Spleen (tissue), 11 donors: Measurements from ENCODE around the gene SETD1A. TPM values are rescaled to one million over a fixed set of nuclear protein-coding genes. Genes with fewer than 3 reads are reported as not detected.

ENCODE experiments used
- DNase-seq: peaks from one replicate; pipeline ENCODE4 v3.0.0-alpha.2; 2020
- H3K27ac ChIP-seq, 8 donors: fragments of 200-600 bp; sonication (generic) in 7 of 8; 1 replicate in 4 of 8; 2 replicates in 4 of 8; pipeline versions ENCODE4 v1.5.0 to v1.8.0; 2016 to 2021; ENCODE audit warnings: inconsistent platforms in 4 of 8, mild to moderate bottlenecking in 4 of 8, moderate library complexity in 1 of 8
- H3K27me3 ChIP-seq, 7 donors: fragments of 200-600 bp; sonication (generic) in 6 of 7; replicated peaks in 1 of 7; 1 replicate in 4 of 7; 2 replicates in 3 of 7; pipeline versions ENCODE4 v1.5.0 to v1.8.0; 2016 to 2021; ENCODE audit warnings: inconsistent platforms in 3 of 7, mild to moderate bottlenecking in 1 of 7
- H3K36me3 ChIP-seq, 6 donors: fragments of 200-600 bp; sonication (generic) in 5 of 6; 1 replicate in 4 of 6; 2 replicates in 2 of 6; pipeline versions ENCODE4 v1.5.0 to v1.8.0; 2016 to 2021; ENCODE audit warnings: inconsistent platforms in 2 of 6
- H3K4me1 ChIP-seq, 6 donors: fragments of 200-600 bp; sonication (generic) in 5 of 6; 1 replicate in 3 of 6; 2 replicates in 3 of 6; pipeline versions ENCODE4 v1.5.0 to v1.8.0; 2016 to 2021; ENCODE audit warnings: inconsistent platforms in 3 of 6
- H3K4me3 ChIP-seq, 8 donors: fragments of 200-600 bp; sonication (generic) in 7 of 8; 1 replicate in 4 of 8; 2 replicates in 4 of 8; pipeline versions ENCODE4 v1.5.0 to v1.8.0; 2016 to 2021; ENCODE audit warnings: inconsistent platforms in 4 of 8, mild to moderate bottlenecking in 4 of 8, moderate library complexity in 2 of 8
- H3K9me3 ChIP-seq, 8 donors: fragments of 200-600 bp; sonication (generic) in 7 of 8; 1 replicate in 4 of 8; 2 replicates in 4 of 8; pipeline versions ENCODE4 v1.5.0 to v1.8.0; 2016 to 2021; ENCODE audit warnings: inconsistent platforms in 4 of 8
- CTCF ChIP-seq, 11 experiments: fragments of 200-600 bp in 7 of 11; fragments of 450-650 bp in 4 of 11; sonication (generic) in 4 of 11; IDR thresholded peaks in 8 of 11; conservative IDR thresholded peaks in 3 of 11; 1 replicate in 7 of 11; 2 replicates in 4 of 11; pipeline versions ENCODE4 v1.4.0 to v1.8.0; 2016 to 2021; ENCODE audit warnings: antibody characterized with exemption in 11 of 11, inconsistent platforms in 4 of 11, mild to moderate bottlenecking in 1 of 11
- POLR2A ChIP-seq, 3 donors: fragments of 450-650 bp; IDR thresholded peaks; one replicate each; pipeline ENCODE4 v1.5.1; 2017; ENCODE audit warnings: antibody characterized with exemption in 3 of 3, mild to moderate bottlenecking in 1 of 3
- POLR2AphosphoS5 ChIP-seq, 3 donors: sonication (generic); formaldehyde crosslinking; IDR thresholded peaks; one replicate each; pipeline ENCODE4 v1.5.1; 2017; ENCODE audit warnings: antibody characterized with exemption in 3 of 3
- WGBS, 5 donors: extraction: QIAGEN DNeasy Blood & Tissue Kit in 3 of 5; methylation state at CpG; one replicate each; pipeline versions ENCODE4 v1.1.5 to v1.1.7; 2013 to 2018; 5-methylcytosine and 5-hydroxymethylcytosine counted together
- intact Hi-C: fragments of 100-400 bp; cut with DNase I; formaldehyde crosslinking; loops from one replicate; pipeline ENCODE4 v1.15.0; 2023; ENCODE audit warnings: low total_unique reads
- polyA plus RNA-seq, 3 donors: library from polyadenylated mRNA; stranded (reverse); fragments of 200-250 nt; gene quantifications; one replicate each; pipeline ENCODE4 v1.2.1, GENCODE V29; 2013
- total RNA-seq, 7 donors: library from RNA; depleted of rRNA in 3 of 7; stranded (reverse); fragments of >200 nt in 3 of 7; fragmentation: NEBNext Ultra II Directional in 4 of 7; extraction: Animal tissue kit (Norgen Biotek cat#: 25700) in 4 of 7; gene quantifications; one replicate each; pipeline versions ENCODE4 v1.1.0 to v1.2.1, GENCODE V29; 2016 to 2021
- donor health status: healthy with polysubstance abuse.
- donor health status: DM: no; HTN: no; CAD: no; lungs with moderate emphysema.
- donor health status: DM: no; HTN: no; CAD: no.
- donor health status: Bipolar disorder and iron deficiency.
- donor health status: healthy.
- donor health status: DM: no; HTN: no; CAD: no.
- donor health status: DM: yes; HTN: yes; CAD: no.

The SETD1A gene
- total and polyA plus RNA-seq, 10 donors: 4.8 to 24.9 (median 14.7) TPM

GRCh38 chr16:30997725-30998711 lies 40.5 kb downstream of the SETD1A start:
- no peak for TF ChIP-seq POLR2A (IDR thresholded peaks at IDR 0.05)
- TF ChIP-seq POLR2AphosphoS5 (IDR thresholded peaks at IDR 0.05): no peak
- no peak for TF ChIP-seq CTCF (IDR thresholded peaks at IDR 0.05 in 8 of 11, conservative IDR thresholded peaks at IDR 0.05 in 3 of 11)
- intact Hi-C loops: no loop called here
- no peaks in the 10 kb centered on the region for H3K9me3 ChIP-seq
- H3K27ac ChIP-seq: peak overlapping the region; percentile 11 to 90 (median 79)
- no peak for DNase-seq
- 66 to 73% (median 68%) methylated on average over 21 of the region's 21 CpGs for WGBS, 5 donors
- H3K36me3 ChIP-seq: no peaks in the 10 kb centered on the region
- H3K4me1 ChIP-seq: peaks cover 0 to 28% (median 17%) of the 10 kb centered on the region in 6 donors
- peaks cover 0 to 10% (median 0%) of the 10 kb centered on the region in 7 donors for H3K27me3 ChIP-seq
- H3K4me3 ChIP-seq: peak overlapping the region; percentile 28 to 76 (median 44)

- DNase-seq: no peak
- Histone ChIP-seq H3K27ac (peak overlapping the region in 1 of 8 donors; percentile 90), H3K9me3 (no peaks in the 10 kb centered on the region), H3K27me3 (peaks cover 0 to 10% (median 0%) of the 10 kb centered on the region in 7 donors), H3K4me3 (no peak overlapping the region), H3K36me3 (no peaks in the 10 kb centered on the region), H3K4me1 (peaks cover 0 to 28% (median 17%) of the 10 kb centered on the region in 6 donors)
- TF ChIP-seq POLR2AphosphoS5 (IDR thresholded peaks at IDR 0.05) (no peak), POLR2A (IDR thresholded peaks at IDR 0.05) (no peak), CTCF (IDR thresholded peaks at IDR 0.05 in 8 of 11, conservative IDR thresholded peaks at IDR 0.05 in 3 of 11) (no peak)
- intact Hi-C loops: no loop called here
- WGBS, 5 donors: 80 to 91% (median 84%) methylated on average over 6 of the region's 6 CpGs
Measured at GRCh38 chr16:30998852-30999761, 41.6 kb downstream of the SETD1A start.

- TF ChIP-seq POLR2A (IDR thresholded peaks at IDR 0.05): no peak
- intact Hi-C loops: no loop called here
- 83 to 95% (median 86%) methylated on average over 17 to 19 of the region's 19 CpGs for WGBS, 5 donors
- H3K27ac ChIP-seq: no peak overlapping the region
- no peaks in the 10 kb centered on the region for H3K9me3 ChIP-seq
- no peaks in the 10 kb centered on the region for H3K36me3 ChIP-seq
- DNase-seq: no peak
- peaks cover 0 to 26% (median 17%) of the 10 kb centered on the region in 6 donors for H3K4me1 ChIP-seq
- H3K27me3 ChIP-seq: peaks cover 0 to 10% (median 0%) of the 10 kb centered on the region in 7 donors
- H3K4me3 ChIP-seq: no peak overlapping the region
Measured at GRCh38 chr16:31000671-31001382, 43.3 kb downstream of the SETD1A start.
